ENCODE results near the gene EIF5AL1. TPM values are rescaled to one million over a fixed set of nuclear protein-coding genes. Genes with fewer than 3 reads are reported as not detected.
"Not testable (repeated sequence)": the region's sequence is repeated elsewhere in the genome, so short reads cannot be mapped to it uniquely, and the experiment has no call there.

Gene EIF5AL1
- total RNA-seq, 2 donors from 2014 or later: 0.10 to 0.12 TPM

GRCh38 chr10:79508245-79508644 is 4.1 kb upstream of the EIF5AL1 start:
- not testable (repeated sequence) for H3K4me3 Mint-ChIP-seq; ATAC-seq; H3K36me3 Mint-ChIP-seq (ENCODE audit: low read depth); H3K9me3 ChIP-seq (ENCODE audit: control insufficient read depth, low read length, poor library complexity, severe bottlenecking); H3K27ac Mint-ChIP-seq; DNase-seq; H3K4me1 Mint-ChIP-seq
- peaks cover 20% of the 10 kb centered on the region for H3K27me3 Mint-ChIP-seq

DNA sequence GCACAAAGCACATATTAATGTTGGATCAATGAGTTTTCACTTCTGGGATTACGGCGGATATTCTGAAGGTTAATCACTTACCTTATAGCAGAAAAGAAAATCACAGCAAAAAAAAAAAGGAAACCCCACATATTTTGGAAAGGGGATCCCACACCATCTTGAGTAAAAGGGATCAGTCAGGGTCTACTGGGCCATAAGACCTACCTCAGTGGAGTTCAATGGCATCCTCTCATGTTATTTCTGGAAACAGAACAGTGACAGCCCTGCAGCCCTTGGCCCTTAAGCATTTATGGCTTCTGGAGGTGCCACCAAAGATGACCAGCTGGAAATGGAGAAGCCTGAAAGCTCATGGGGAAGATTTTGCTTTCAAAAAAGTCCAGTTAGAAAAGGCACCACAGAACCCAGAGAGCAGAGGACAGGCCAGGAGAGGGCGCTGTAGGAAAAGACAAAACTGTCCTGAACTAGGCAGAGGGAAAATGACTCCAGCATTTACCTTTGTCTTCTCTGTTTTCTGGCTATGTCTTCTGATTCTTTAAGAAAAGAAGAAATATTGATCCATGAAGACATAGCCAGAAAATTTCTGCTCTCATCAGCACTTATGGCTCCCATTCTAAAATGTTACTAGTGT is 2.9 kb upstream of the EIF5AL1 start:
- peak; percentile 45 for ATAC-seq
- not testable (repeated sequence) for H3K9me3 ChIP-seq (ENCODE audit: control insufficient read depth, low read length, poor library complexity, severe bottlenecking); H3K4me1 Mint-ChIP-seq; DNase-seq; H3K4me3 Mint-ChIP-seq; H3K27ac Mint-ChIP-seq; H3K36me3 Mint-ChIP-seq (ENCODE audit: low read depth)
- peaks cover 14% of the 10 kb centered on the region for H3K27me3 Mint-ChIP-seq

- not testable (repeated sequence) for H3K27ac Mint-ChIP-seq; H3K9me3 ChIP-seq (ENCODE audit: control insufficient read depth, low read length, poor library complexity, severe bottlenecking); H3K4me1 Mint-ChIP-seq; DNase-seq; ATAC-seq; H3K4me3 Mint-ChIP-seq; H3K36me3 Mint-ChIP-seq (ENCODE audit: low read depth)
- H3K27me3 Mint-ChIP-seq: peaks cover 14% of the 10 kb centered on the region
Measured at GRCh38 chr10:79509934-79510508, 2.3 kb upstream of the EIF5AL1 start.

DNA sequence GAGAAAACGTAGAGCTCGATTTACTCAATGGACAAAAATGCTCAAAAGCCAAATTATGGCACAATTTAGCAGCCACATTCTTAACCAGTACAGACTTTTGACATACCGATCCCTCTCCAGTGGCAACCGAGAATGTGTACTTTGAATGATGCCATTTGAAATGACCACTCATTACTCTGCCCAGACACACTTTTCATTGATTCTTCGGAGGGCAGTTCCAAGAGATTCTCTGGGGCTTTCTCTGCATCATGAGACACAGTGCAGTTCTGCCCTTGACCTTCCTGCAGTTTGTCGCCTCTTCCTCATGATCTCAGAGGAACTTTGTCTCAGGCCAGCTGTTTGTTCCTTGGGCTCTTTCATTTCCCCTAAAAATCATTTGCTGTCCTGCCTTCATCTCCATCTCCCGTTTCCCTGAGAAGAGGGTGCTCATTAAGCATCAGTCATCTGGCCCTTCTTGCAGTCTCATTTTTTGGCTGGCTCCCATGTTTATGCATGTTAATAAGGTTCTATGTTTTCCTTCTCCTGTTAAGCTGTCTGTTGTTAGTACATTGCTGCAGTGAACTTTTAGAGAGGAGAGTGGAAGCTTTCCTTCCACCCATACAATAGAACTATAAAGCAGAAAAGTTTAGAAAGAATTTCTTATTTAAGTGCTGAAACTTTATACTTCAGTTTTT is 4.3 kb downstream of the EIF5AL1 start:
- not testable (repeated sequence) for H3K27ac Mint-ChIP-seq; H3K4me1 Mint-ChIP-seq; H3K27me3 Mint-ChIP-seq; H3K4me3 Mint-ChIP-seq; ATAC-seq; H3K36me3 Mint-ChIP-seq (ENCODE audit: low read depth); H3K9me3 ChIP-seq (ENCODE audit: control insufficient read depth, low read length, poor library complexity, severe bottlenecking); DNase-seq

DNA sequence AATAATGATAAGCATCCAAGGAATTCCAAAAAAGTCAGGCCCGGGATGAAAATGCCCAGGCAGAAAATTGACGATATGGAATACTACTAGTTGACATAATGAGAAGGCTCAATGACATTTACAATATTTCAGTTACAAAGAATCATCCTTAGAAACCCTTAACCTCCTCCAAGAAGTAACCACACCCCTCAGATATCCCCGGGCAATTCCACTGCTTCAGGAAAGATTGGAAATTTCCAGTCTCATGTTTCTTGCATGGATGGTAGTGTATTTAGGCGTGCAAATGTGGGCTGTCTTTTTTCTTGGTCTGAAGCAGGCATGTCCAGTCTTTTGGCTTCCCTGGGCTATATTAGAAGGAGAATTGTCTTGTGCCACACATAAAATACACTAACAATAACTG is 5.2 kb downstream of the EIF5AL1 start:
- ATAC-seq, H3K4me3 Mint-ChIP-seq: not testable (repeated sequence)

DNA sequence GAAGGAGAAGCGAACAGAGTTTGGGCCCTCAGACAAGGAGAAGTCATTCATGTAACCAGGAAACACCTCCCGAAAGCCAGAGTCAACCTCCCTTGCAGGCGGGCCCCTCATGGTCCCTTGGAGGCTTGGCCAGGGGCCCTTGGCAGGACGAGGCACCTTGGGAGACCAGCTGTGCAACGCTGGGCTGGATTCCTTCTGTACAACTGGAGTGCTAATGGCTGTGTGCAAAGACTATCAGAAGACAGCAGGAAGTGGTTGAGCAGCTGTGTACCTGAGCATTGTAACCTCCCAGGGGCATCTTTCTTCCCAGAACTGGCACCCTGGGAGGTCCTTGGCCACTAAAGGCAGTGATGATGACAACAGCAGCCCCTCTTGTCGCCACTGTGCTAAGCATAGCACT is 9.4 kb downstream of the EIF5AL1 start:
- H3K4me1 Mint-ChIP-seq, ATAC-seq, H3K4me3 Mint-ChIP-seq: not testable (repeated sequence)

More for the DNA sequence above, 5.2 kb downstream of the EIF5AL1 start:
- H3K27ac Mint-ChIP-seq; DNase-seq; H3K9me3 ChIP-seq (ENCODE audit: control insufficient read depth, low read length, poor library complexity, severe bottlenecking); H3K4me1 Mint-ChIP-seq; H3K36me3 Mint-ChIP-seq (ENCODE audit: low read depth); H3K27me3 Mint-ChIP-seq: not testable (repeated sequence)

DNA sequence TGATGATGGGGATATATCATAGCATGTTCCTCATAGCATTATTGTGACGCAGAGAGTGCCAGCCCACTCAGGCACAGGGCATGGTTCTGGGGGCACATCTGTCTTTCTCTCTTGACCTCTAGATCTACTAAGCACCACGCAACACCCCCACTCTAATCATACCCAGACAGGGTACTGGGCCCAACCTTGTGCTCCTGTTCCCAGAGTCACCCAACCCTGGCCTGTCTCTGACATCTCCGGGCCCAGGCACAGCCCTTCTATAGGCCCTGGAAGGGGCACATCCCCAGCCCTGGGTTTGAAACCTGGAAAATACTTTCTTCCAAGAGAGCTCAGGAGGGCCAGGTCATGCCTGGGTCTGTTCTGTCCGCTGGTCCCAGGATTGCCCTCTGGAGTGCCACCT is 10.1 kb downstream of the EIF5AL1 start:
- not testable (repeated sequence) for DNase-seq, ATAC-seq

More for the DNA sequence above, 9.4 kb downstream of the EIF5AL1 start:
- not testable (repeated sequence) for H3K36me3 Mint-ChIP-seq (ENCODE audit: low read depth); H3K9me3 ChIP-seq (ENCODE audit: control insufficient read depth, low read length, poor library complexity, severe bottlenecking); DNase-seq; H3K27ac Mint-ChIP-seq
- H3K27me3 Mint-ChIP-seq: peaks cover 11% of the 10 kb centered on the region

DNA sequence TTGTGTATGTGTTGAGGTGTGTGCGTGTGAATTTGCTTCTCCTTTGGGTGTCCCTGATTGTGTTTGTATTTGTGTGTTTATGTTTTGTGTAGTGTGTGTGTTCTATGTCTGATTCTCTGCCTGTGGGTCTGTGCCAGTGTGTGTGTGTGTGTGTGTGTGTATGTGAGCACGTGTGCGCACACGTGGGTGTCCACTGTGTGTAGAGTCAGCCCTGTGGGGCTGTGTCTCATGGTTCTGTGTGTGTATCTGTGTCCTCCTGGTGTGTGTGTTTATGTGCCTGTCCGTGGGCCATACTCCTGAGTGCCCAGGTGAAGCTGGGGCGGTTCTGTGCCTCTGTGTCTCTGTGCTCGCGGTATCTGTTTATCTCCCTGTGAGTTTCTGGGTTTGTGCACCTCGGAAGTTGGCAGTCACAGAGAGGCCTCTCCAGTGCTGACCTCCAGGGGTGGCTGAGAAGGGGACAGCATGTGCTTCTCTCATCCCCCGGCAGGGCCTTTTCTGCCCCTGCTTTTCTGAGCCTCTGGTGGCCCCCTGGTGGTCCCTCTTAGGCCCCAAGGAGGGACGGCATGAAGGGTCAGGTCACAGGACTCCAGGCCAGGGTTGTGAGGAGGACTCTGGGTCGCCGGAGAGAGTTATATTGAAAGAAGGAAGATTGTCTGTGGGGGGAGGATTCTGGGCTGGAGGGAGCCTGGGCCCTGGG is 11.0 kb downstream of the EIF5AL1 start:
- not testable (repeated sequence) for H3K27ac Mint-ChIP-seq; ATAC-seq; H3K4me1 Mint-ChIP-seq; H3K9me3 ChIP-seq (ENCODE audit: control insufficient read depth, low read length, poor library complexity, severe bottlenecking); H3K36me3 Mint-ChIP-seq (ENCODE audit: low read depth); DNase-seq; H3K4me3 Mint-ChIP-seq
- peaks cover 11% of the 10 kb centered on the region for H3K27me3 Mint-ChIP-seq

More for the DNA sequence above, 10.1 kb downstream of the EIF5AL1 start:
- not testable (repeated sequence) for H3K4me3 Mint-ChIP-seq; H3K27ac Mint-ChIP-seq; H3K4me1 Mint-ChIP-seq; H3K36me3 Mint-ChIP-seq (ENCODE audit: low read depth); H3K9me3 ChIP-seq (ENCODE audit: control insufficient read depth, low read length, poor library complexity, severe bottlenecking)
- H3K27me3 Mint-ChIP-seq: peaks cover 11% of the 10 kb centered on the region

- not testable (repeated sequence) for H3K9me3 ChIP-seq (ENCODE audit: control insufficient read depth, low read length, poor library complexity, severe bottlenecking); H3K4me3 Mint-ChIP-seq; DNase-seq; H3K27ac Mint-ChIP-seq; H3K36me3 Mint-ChIP-seq (ENCODE audit: low read depth); H3K4me1 Mint-ChIP-seq; ATAC-seq
- peaks cover 11% of the 10 kb centered on the region for H3K27me3 Mint-ChIP-seq
Measured at GRCh38 chr10:79525049-79525710, 12.8 kb downstream of the EIF5AL1 start.

DNA sequence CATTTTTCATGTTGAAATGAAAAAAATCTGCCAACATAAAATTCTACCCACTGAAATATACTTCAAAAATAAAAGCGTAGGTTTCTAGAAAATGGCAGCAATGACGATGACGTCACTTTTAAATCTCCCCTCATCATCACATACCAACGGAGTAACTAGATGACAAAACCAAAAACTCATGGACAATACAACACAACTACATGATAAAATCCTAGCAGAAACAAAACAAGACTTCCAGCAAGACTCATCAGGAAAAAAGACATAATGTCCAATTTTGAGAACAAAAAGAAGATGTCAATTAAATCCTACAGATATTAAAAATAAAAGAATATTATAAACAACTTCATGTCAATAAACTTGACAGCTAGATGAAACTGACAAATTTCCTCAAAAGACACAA is 15.9 kb downstream of the EIF5AL1 start:
- H3K27me3 Mint-ChIP-seq; H3K4me1 Mint-ChIP-seq; H3K36me3 Mint-ChIP-seq (ENCODE audit: low read depth); DNase-seq; ATAC-seq; H3K4me3 Mint-ChIP-seq; H3K27ac Mint-ChIP-seq; H3K9me3 ChIP-seq (ENCODE audit: control insufficient read depth, low read length, poor library complexity, severe bottlenecking): not testable (repeated sequence)

GRCh38 chr10:79533142-79533902 is 21.0 kb downstream of the EIF5AL1 start:
- not testable (repeated sequence) for H3K27me3 Mint-ChIP-seq; H3K36me3 Mint-ChIP-seq (ENCODE audit: low read depth); H3K27ac Mint-ChIP-seq; DNase-seq; ATAC-seq; H3K9me3 ChIP-seq (ENCODE audit: control insufficient read depth, low read length, poor library complexity, severe bottlenecking); H3K4me1 Mint-ChIP-seq; H3K4me3 Mint-ChIP-seq

DNA sequence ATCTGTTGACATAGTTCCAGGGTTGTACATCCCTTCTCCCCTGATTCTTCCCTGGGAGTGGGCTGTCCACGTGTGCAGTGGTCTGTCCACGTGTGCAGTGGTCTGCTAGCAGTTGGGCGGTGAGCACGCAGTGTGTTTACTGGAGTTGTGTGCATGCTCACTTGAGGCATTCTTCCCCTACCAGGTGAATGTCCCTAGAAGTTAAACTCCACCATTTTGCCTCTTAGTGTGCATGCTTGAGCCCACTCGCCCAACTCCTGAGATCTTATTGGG is 21.5 kb downstream of the EIF5AL1 start:
- ATAC-seq; H3K4me1 Mint-ChIP-seq; H3K9me3 ChIP-seq (ENCODE audit: control insufficient read depth, low read length, poor library complexity, severe bottlenecking); H3K4me3 Mint-ChIP-seq; DNase-seq; H3K27ac Mint-ChIP-seq; H3K36me3 Mint-ChIP-seq (ENCODE audit: low read depth); H3K27me3 Mint-ChIP-seq: not testable (repeated sequence)

All from T-helper 17 cell (primary cell).